Kidney tubule cell (primary cell): ENCODE results near the gene PLEKHG2.

Experiments
- DNase-seq: peaks from one replicate; pipeline ENCODE4 v3.0.0-alpha.2; 2018; ENCODE audit warnings: low spot score

Gene PLEKHG2

DNA sequence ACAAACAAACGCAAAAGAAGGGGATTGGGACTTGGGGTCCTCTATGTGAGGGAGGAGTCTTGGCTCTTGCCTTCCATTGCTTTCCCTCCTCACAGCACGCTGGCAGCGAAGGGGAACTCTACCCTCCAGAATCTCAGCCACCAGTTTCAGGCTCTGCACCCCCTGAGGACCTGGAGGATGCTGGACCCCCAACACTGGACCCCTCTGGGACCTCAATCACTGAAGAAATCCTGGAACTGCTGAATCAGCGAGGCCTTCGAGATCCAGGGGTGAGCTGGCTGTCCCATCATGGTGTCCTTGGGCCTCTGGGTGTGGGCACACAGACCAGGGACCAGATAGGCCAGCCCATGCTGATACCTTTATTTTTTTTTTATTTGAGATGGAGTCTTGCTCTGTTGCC lies 9.6 kb downstream of the PLEKHG2 start:
- DNase-seq = no peak

DNA sequence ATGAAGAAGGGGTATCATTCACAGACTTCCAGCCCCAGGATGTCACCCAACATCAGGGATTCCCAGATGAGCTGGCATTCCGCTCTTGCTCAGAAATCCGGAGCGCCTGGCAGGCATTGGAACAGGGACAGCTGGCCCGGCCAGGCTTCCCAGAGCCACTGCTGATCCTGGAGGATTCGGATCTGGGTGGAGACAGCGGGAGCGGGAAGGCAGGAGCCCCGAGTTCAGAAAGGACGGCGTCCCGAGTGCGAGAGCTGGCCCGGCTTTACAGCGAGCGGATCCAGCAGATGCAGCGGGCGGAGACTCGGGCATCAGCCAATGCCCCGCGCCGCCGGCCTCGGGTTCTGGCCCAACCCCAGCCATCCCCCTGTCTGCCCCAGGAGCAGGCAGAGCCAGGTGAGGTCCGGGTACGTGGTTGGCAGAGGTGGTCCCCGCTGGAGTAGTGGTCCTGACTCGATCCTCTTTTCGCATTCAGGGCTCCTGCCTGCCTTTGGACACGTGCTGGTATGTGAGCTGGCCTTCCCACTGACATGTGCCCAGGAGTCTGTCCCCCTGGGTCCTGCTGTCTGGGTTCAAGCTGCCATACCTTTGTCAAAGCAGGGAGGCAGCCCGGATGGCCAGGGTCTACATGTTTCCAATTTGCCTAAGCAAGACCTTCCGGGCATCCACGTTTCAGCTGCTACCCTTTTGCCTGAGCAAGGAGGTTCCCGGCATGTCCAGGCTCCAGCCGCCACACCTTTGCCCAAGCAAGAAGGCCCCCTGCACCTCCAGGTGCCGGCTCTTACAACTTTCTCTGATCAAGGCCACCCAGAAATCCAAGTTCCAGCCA lies 11.0 kb downstream of the PLEKHG2 start:
- no peak for DNase-seq

DNA sequence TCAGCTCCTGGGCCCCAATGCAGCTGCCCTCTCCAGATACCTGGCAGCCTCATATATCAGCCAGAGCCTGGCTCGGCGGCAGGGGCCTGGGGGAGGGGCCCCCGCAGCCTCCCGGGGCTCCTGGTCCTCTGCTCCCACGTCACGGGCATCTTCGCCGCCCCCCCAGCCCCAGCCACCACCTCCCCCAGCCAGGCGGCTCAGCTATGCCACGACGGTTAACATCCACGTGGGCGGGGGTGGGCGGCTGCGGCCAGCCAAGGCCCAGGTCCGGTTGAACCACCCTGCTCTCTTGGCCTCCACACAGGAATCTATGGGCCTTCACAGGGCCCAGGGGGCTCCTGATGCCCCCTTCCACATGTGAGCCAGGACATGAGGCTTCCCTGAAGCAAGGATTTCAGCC lies 12.5 kb downstream of the PLEKHG2 start:
- DNase-seq = no peak

DNA sequence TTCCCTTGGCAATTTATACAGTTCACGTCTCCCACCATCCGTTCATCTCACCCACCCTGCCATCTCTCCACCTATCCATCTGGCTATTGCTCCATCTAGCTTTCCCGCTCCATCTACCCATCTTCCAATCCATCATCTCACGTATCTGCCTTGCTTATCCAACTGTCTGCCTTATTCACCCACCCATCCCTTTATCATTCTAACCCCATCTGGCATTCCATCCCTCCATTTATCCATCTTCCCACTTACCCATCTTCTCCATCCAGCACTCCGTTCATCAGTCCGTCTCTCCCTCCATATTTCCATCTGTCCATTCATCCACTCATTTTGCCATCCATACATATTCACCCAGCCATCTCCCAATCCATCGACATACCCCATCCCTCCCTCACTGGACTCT lies 13.3 kb downstream of the PLEKHG2 start:
- DNase-seq = no peak

DNA sequence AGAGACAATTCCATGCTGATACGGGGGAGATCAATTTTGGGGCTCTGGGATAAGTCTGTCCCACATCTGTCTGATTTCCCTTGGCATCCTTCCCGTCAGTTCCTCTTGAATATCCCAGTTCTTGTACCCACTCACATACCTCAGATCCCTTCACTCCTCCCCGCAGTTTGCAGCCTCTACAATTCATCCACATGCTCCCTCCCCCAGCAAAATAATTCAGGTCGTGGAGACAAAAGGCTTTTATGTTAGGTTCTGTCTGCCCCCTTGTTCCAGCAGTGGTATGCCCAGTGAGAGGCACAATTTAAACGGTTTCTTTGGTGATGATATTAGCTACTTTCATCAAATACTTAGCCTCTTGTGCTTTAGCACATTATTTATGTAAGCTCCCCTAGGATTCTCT lies 13.7 kb downstream of the PLEKHG2 start:
- no peak for DNase-seq

DNA sequence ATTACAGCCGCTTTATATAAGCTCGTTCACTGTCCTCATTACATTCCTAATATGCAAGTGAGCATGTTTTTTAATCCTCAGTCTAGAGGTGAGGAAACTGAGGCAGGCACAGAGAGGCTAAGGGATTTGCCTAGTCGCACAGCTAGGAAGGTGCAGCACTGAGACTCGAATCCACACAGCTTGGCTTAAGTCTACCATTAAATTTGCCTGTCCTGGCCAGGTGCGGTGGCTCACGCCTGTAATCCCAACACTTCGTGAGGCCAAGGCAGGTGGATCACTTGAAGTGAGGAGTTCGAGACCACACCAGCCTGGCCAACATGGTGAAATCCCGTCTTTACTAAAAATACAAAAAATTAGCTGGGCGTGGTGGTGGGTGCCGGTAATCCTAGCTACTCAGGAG lies 15.2 kb downstream of the PLEKHG2 start:
- DNase-seq = no peak

DNA sequence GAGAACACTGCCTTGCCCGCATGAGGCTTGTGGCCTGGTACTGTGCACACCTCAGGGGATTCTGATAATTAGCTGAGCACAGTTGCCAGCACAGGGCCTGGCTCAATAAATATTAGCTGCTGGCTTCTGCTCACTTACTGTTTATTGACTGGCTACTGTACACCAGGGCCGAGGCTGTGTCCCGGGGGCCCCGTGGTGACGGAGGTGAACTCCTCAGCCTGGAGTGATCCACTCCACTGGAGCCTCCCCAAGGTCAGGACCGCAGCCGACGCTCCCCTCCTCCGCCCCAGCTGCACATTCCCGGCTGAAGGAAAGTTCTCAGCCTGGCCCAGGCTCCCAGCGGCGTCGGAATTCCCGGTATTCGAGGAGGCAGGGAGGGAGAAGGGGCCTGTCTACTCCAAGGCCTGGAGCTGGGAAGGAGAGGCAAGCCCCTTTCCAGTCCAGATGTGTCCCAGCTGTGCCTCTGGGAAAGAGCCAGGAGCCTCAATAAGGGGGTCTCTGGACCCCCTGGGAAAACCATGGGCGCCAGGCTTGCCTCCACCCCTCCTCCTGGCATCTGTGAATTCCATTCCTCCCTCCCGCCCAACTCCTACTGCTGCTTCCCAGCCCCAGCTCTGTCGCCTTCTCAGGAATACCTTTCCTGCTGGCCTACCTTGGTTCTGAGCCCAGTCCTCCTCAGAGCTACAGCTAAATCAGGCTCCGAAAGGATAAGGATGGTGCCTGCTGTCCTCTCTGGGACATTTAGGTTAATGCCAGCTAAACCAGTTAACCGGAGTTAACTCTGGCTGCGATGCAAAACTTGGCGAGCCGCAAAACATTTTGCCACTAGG lies 16.0 kb downstream of the PLEKHG2 start:
- DNase-seq = peak; percentile 82

DNA sequence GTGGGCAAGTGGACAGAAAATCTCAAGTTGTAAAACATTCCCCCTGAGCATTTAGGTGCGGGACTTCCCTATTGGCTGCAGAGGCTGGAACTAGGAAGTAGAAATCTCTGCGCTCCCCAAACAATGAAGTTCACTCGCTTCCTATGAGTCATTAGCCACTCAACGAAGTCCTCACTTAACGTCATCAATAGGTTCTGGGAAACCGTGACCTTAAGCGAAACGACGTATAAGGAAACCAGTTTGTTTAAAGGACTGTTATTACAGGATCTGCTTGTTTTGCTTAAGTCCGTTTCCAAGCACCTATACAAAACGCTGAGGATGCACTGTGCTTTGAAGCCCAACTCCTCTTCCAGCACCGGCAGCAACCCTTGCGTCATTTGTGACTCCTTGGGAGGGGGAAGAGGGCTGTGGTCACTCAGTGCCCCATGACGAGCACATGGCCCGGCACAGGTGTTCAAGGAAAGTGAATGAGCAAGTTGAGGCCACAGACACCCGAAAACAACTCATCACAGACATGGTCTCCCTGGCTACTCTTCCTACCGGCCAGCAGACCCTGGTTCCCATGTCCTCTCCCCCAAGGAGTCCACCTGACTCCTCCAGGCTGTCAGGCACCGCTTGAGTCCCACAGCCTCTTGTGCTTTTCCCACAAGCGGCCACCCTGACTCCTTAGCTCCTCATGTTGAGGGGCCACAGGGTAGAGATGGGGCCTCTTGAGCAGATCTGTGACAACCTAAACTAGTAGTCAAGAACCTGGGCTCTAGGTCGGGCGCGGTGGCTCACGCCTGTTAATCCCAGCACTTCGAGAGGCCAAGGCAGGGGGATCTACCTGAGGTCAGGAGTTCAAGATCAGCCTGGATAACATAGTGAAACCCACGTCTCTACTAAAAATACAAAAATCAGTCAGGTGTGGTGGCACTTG lies 18.5 kb downstream of the PLEKHG2 start:
- DNase-seq = peak; percentile 63

DNA sequence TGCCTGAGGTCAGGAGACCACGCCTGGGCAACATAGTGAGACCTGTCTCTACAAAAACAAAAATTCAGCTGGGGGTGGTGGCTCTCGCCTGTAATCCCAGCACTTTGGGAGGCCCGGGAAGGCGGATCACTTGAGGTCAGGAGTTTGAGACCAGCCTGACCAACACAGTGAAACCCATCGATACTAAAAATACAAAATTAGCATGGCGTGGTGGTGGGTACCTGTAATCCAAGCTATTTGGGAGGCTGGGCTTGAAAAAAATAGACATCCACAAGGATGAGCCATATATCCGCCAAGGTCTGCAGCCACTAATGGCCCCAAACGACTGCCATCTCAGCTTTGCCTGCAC lies 20.2 kb downstream of the PLEKHG2 start:
- no peak for DNase-seq

DNA sequence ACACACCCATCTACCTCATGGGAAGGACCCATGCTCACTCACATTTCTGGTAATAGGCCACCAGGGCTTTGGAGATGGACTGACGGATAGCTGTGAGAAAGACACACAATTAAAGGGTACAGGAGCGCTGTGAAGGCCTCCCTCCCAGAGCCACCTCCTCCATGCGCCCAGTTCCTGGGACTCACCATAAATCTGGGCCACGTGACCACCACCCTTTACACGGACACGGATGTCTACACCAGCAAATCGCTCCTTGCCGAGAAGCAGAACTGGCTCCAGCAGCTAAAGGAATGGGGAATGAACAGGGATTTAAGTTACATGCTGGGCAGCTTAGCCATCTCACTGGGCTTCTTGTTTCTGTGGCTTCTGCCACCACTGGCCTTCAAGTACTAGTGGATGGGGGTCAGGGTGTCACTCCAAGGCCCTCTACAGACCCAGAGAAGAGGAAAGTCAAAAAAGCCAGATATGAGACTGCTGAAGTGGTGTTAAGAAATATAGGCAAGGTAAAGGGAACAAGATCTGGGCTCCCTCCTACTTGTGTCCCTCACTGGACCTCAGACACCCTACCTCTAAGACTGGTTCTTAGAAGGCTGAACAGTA lies 21.1 kb downstream of the PLEKHG2 start:
- DNase-seq = no peak

DNA sequence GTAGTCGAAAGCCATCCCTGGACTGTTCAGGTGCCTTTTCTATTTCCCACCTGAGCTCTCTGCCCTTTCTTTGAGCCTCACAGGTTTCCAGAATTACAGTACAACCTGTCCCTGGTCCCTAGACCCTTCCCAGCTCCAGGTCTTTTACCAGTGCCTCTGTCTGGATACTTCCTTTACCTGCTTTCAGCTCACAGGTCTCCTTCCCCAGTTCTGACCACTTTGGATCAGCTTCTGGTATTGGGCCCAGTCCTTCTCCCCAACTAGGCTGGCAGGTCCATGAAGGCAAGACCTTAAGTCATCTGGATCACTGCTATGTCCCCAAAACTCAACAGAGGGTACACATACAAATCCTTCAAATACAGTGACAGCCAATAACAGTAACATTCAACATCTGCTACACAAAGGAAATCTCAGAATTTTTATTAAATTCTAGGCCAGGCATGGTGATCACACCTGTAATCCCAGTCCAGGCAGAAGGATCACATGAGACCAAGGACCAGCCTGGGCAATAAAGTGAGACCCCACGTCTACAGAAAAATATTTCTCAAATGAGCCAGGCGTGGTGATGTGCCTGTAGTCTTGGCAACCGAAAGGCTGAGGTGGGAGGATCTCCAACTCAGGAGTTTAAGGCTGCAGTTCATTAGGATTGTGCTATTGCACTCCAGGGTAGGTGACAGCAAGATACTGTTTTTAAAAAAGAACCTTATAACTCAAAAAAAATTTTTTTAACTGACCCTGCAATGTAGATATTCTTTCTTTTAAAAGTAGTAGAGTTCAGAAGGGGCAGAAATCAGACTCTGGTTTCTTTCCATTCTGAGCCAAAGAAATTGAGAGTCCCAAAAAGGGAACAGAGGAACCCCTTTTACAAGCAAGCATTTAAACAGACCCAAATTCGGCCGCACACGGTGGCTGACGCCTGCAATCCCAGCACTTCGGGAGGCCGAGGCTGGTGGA lies 21.9 kb downstream of the PLEKHG2 start:
- peak; percentile 35 for DNase-seq

DNA sequence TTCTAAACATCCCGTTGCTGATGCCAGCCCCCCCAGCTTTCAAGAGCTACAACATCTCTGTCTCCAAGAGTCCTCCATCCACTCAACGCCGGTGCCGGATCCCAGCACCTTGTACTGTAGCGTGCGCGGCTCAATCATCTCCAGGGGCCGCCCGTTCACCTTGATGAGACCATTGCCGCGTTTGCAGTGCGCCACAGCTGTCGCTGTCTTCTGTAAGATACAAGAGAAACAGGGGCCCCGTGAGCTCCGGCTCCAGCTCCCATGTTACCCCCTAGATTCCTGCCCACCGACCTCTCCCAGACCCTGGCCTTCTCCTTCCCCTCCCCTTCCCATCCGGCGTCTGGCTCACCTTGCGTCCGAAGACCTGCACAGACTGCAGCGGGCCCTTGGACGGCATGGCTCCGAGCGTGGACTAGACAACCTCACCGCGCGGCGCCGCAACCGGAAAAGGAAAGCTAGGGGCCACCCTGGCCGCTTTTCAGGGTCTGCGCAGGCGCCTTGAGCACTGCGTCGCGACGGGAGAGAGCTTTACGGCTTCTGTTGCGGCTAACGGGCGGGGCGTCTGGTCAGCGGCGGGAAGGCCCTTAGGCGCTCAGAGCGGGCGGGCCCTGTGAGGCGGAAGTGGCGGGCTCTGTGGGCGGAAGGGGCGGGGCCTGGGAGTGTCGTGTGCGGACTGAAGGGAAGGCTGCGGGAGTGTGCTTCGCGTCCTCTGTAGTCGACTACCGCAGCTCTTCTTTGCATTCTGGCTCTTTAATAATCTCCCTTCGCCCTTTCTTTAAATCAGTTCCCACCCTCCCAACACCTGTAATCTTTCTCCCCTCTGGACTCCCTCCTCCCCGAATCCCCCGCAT lies 23.3 kb downstream of the PLEKHG2 start, which contains the start of gene RPS16:
TSS of gene RPS16 (minus strand) at position 451 of the 851 bp plus-strand sequence. CDS start at position 397, 54 bp downstream.
- DNase-seq = peak; percentile 98

DNA sequence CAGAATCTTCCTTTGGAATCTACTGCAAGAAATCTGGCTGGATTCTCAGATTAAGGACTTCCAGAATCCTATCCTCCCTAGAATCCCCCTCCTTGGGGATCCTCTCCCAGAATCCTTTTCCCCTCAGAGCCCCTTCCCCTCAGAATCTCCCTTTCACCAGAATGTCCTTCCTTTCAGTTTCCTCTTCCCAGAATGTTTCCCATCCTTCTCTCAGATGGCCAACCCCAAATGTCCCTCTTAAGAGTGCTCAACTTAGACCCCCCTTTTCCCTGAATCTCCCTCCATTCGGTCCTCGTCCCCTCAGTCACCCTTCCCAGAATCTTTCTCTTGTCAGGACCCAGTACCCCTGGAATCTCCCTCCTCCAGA lies 23.9 kb downstream of the PLEKHG2 start:
- DNase-seq = no peak

DNA sequence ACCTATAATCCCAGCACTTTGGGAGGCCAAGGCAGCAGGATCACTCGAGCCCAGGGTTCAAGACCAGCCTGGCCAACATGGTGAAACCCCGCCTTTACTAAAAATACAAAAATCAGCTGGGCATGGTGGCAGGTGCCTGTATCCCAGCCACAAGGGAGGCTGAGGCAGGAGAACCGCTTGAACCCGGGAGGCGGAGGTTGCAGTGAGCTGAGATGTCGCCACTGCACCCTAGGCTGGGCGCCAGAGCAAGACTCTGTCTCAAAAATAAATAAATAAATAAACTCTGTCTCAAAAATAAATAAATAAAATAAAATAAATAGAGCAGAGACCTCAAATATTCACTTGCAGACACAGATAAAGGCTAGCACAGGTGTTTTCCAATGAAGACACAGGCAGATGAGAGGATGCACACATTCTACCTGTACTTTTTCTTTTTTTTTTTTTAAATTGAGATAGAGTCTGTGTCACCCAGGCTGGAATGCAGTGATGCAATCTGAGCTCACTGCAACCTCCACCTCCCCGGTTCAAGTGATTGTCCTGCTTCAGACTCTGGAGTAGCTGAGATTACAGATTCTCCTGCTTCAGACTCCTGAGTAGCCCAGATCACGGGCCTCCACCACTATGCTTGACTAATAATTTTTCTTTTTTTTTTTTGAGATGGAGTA lies 25.9 kb downstream of the PLEKHG2 start:
- DNase-seq = peak; percentile 82

DNA sequence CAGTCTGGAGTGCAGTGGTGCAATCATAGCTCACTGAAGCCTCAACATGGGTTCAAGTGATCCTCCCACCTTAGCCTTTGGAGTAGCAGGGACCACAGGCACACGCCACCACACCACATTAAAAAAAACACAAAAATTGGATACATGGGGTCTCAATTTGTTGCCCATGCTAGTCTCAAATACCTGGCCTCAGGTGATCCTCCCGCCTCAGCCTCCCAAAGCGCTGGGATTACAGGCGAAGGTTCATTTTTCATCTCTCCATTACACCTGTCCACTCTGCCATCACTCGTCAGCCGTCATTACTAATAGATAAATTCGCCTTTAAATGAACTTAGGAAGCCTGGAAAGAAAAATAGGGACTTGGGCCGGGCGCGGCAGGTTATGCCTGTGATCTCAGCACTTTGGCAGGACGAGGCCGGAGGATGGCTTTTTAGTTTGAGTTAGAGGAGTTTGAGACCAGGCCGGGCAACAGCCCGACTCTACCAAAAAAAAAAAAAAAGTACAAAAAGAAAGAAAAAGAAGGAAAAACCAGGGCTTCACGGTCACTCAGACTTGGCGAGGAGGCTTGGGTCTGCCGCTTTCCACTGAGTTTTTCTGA lies 32.2 kb downstream of the PLEKHG2 start:
- peak; percentile 30 for DNase-seq

DNA sequence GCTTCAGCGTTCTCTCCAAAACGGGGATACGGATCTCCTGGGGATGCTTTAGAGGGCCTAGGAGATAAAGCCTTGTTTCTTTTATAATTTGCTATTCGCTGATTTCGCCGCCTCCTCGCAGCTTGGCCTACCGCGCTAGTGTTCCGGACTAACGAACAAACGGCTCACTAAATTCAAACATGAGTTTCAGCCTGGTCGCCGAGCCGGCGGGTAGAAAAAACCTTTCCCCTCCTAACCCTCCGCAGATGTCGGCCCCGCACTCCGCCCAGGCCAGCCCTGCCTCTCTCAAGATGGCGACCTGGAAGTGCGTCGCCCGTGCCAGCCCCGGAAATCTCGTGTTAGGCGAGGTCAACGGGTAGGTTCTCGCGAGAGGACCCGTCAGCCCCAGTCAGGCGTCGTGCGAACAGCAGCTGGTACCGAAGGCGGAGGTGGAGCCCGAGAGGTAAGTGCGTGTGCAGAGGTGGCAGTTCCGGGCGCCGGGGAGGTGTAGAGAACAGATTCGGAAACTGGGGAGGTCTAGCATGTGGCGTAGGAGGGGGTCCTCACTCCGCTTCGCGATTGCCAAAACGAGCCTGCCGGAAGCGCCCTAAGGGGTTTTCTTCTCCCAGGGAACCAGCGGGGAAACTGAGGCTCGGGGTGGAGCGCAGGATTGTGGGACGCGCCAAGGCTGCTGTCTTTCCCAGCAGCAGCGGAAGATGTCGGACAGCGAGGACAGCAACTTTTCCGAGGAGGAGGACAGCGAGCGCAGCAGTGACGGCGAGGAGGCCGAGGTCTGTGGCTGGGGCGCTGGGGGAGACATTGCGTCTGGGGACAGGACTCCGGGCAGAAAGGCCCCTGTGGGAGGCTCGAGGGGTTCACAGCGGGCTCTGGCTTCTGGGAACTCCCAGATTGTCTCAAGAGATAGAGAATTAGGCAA lies 33.0 kb downstream of the PLEKHG2 start, which contains the start of gene SUPT5H:
TSS of gene SUPT5H (plus strand) at position 387 of the 916 bp plus-strand sequence. CDS start at position 696, 309 bp downstream.
- peak; percentile 99 for DNase-seq

DNA sequence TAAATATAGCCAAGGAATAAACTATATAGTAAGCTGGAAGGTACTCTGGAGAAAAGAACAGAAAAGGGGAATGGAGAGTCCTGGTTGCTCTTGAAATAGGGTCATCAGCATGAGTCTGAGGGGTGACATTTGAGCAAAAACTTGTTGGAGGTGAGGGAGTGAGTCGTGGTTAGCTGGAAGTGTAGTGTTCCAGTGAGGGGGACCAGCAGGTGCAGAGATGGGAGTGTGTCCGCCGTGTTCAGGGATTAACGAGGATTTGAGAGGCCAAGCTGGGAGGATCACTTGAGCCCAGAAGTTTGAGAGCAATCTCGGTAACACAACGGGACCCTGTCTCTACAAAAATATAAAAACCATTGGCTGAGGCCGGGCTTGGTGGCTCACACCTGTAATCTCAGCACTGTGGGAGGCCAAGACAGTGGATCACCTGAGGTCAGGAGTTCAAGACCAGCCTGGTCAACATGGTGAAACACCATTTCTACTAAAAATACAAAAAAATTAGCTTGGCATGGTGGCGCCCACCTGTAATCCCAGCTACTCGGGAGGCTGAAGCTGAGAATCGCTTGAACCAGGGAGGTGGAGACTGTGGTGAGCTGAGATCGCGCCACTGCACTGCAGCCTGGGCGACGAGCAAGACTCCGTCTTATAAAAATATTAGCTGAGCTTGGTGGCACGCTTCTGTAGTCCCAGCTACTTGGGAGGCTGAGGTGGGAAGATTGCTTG lies 34.1 kb downstream of the PLEKHG2 start:
- DNase-seq = no peak
